Breast epithelium (tissue), 3 donors: Measurements from ENCODE around the gene POLR3K.

Source experiments
- POLR2A ChIP-seq: fragments of 450-650 bp; IDR thresholded peaks from one replicate; pipeline ENCODE4 v1.6.1; 2016; ENCODE audit warnings: antibody characterized with exemption, mild to moderate bottlenecking, moderate library complexity
- TF ChIP-seq, protein P1 (sequence below), 3 donors: fragments of 450-650 bp; IDR thresholded peaks; one replicate each; pipeline ENCODE4 v1.5.1; 2016 to 2017; ENCODE audit warnings: antibody characterized with exemption in 3 of 3, mild to moderate bottlenecking in 3 of 3, moderate library complexity in 3 of 3

DNA sequence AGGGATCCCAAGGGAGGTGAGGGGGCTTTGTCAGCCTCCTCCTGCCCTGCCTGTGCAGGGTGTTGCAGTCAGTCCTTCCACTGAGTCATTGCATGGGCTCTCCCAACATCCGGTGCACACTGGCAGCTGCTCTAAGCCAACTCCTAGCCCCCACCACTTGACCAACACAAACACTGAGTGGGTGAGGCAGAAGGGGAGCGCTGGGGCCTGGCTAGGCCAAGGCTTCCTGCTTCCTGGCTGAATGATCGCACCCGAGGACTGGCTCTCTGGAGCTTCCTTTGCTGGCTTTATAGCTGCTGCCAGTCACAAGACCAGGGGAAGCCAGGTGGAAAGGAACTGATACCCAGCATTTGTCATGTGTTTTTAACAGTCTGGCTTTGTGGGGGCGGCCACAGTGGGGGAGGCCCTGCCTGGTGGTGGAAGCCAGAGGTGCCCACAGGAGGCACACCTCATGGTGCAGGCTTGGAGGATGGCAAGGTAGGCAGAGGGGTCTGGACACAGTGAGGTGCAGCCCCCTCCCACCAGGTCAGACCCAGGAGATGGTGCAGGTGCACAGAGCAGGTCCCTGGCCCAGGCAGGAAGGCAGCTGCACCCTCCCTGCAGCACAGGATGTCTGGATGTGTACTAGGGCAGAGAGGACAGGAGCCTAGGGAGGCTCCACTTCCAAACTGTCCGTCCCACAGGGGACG is 31.5 kb upstream of the POLR3K start:
- TF ChIP-seq, protein P1, sequence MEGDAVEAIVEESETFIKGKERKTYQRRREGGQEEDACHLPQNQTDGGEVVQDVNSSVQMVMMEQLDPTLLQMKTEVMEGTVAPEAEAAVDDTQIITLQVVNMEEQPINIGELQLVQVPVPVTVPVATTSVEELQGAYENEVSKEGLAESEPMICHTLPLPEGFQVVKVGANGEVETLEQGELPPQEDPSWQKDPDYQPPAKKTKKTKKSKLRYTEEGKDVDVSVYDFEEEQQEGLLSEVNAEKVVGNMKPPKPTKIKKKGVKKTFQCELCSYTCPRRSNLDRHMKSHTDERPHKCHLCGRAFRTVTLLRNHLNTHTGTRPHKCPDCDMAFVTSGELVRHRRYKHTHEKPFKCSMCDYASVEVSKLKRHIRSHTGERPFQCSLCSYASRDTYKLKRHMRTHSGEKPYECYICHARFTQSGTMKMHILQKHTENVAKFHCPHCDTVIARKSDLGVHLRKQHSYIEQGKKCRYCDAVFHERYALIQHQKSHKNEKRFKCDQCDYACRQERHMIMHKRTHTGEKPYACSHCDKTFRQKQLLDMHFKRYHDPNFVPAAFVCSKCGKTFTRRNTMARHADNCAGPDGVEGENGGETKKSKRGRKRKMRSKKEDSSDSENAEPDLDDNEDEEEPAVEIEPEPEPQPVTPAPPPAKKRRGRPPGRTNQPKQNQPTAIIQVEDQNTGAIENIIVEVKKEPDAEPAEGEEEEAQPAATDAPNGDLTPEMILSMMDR (IDR thresholded peaks at IDR 0.05) = no peak
- no peak for TF ChIP-seq POLR2A
